MM.1S (cell line): Measurements from ENCODE around the gene JAGN1.
"Not testable (repeated sequence)": the region's sequence is repeated elsewhere in the genome, so short reads cannot be mapped to it uniquely, and the experiment has no call there.

Experiments used
- DNase-seq: peaks from one replicate; pipeline ENCODE4 v3.0.0-alpha.2; 2015
- H2AFZ ChIP-seq: fragments of 300-600 bp; sonication (generic); 2 replicates; pipeline ENCODE4 v1.6.0; 2016; ENCODE audit warnings: antibody characterized with exemption, low read length
- H3F3A ChIP-seq: fragments of 300-600 bp; sonication (generic); 2 replicates; pipeline ENCODE4 v1.6.1; 2016; ENCODE audit warnings: mild to moderate bottlenecking, antibody characterized with exemption, low read length, moderate library complexity, mixed read lengths; ENCODE audit not compliant: insufficient read depth
- H3K27ac ChIP-seq: fragments of 300-600 bp; sonication (generic); 2 replicates; pipeline ENCODE4 v1.5.1; 2016; ENCODE audit warnings: mild to moderate bottlenecking, low read length
- H3K27me3 ChIP-seq: fragments of 300-600 bp; sonication (generic); replicated peaks from 2 replicates; pipeline ENCODE4 v1.6.0; 2016; ENCODE audit warnings: low read length; ENCODE audit not compliant: insufficient read depth
- H3K36me3 ChIP-seq: fragments of 300-600 bp; sonication (generic); replicated peaks from 2 replicates; pipeline ENCODE4 v1.6.1; 2016; ENCODE audit warnings: mild to moderate bottlenecking, low read length, mixed read lengths; ENCODE audit not compliant: insufficient read depth
- H3K4me1 ChIP-seq: fragments of 300-600 bp; sonication (generic); 2 replicates; pipeline ENCODE4 v1.6.1; 2016; ENCODE audit warnings: low read length, mixed read lengths
- H3K4me2 ChIP-seq: fragments of 300-600 bp; sonication (generic); 2 replicates; pipeline ENCODE4 v1.6.0; 2016; ENCODE audit warnings: low read depth, low read length
- H3K4me3 ChIP-seq: fragments of 300-600 bp; sonication (generic); 2 replicates; pipeline ENCODE4 v1.5.1; 2016; ENCODE audit warnings: low read length, mixed read lengths
- H3K79me2 ChIP-seq: fragments of 300-600 bp; sonication (generic); 2 replicates; pipeline ENCODE4 v1.6.1; 2016; ENCODE audit warnings: mixed run types, low read length, mixed read lengths
- H3K9ac ChIP-seq: fragments of 300-600 bp; sonication (generic); 2 replicates; pipeline ENCODE4 v1.6.1; 2016; ENCODE audit warnings: low read length, mixed read lengths
- H3K9me2 ChIP-seq: fragments of 300-600 bp; sonication (generic); replicated peaks from 2 replicates; pipeline ENCODE4 v1.6.1; 2016; ENCODE audit warnings: mild to moderate bottlenecking, low read length, mixed read lengths; ENCODE audit not compliant: insufficient read depth
- H3K9me3 ChIP-seq: fragments of 300-600 bp; sonication (generic); replicated peaks from 2 replicates; pipeline ENCODE4 v1.6.1; 2016; ENCODE audit warnings: mild to moderate bottlenecking, low read length, mixed read lengths; ENCODE audit not compliant: insufficient read depth
- H4K20me1 ChIP-seq: fragments of 300-600 bp; sonication (generic); 2 replicates; pipeline ENCODE4 v1.6.1; 2016; ENCODE audit warnings: mild to moderate bottlenecking, low read length, moderate library complexity, mixed read lengths; ENCODE audit not compliant: insufficient read depth
- CTCF ChIP-seq: fragments of 300-600 bp; sonication (generic); IDR thresholded peaks from 2 replicates; pipeline ENCODE4 v1.5.1; 2016; ENCODE audit warnings: antibody characterized with exemption, low read length, mixed read lengths
- EZH2 ChIP-seq: fragments of 300-600 bp; sonication (generic); optimal IDR thresholded peaks from 2 replicates; pipeline ENCODE3; 2017; ENCODE audit warnings: low read depth, mild to moderate bottlenecking, antibody characterized with exemption, low read length, mixed read lengths
- EZH2phosphoT487 ChIP-seq: fragments of 300-600 bp; sonication (generic); IDR thresholded peaks from 2 replicates; pipeline ENCODE4 v1.6.1; 2018; ENCODE audit warnings: antibody characterized with exemption, low read length

JAGN1 gene

GRCh38 chr3:9935966-9936510, 45.6 kb downstream of the JAGN1 start:
- Histone ChIP-seq H3K79me2 (peaks cover 7% of the 10 kb centered on the region; the same call in 1 of the 2 replicates), H3K4me3 (no peak overlapping the region), H3K36me3 (no peaks in the 10 kb centered on the region), H3K27me3 (no peaks in the 10 kb centered on the region), H3K9ac (no peak overlapping the region), H3K4me1 (peaks cover 5% of the 10 kb centered on the region; the same call in 1 of the 2 replicates), H3K4me2 (no peak overlapping the region), H3K9me2 (no peaks in the 10 kb centered on the region), H3K9me3 (no peaks in the 10 kb centered on the region), H2AFZ (no peak overlapping the region), H3K27ac (no peak overlapping the region), H3F3A (peaks cover 5% of the 10 kb centered on the region; the same call in 1 of the 2 replicates), H4K20me1 (no peaks in the 10 kb centered on the region)
- TF ChIP-seq EZH2 (no peak), CTCF (no peak), EZH2phosphoT487 (no peak)
- DNase-seq: no peak

- Histone ChIP-seq H3F3A (peaks cover 5% of the 10 kb centered on the region; the same call in 1 of the 2 replicates), H2AFZ (no peak overlapping the region), H3K27ac (no peak overlapping the region), H3K79me2 (peaks cover 7% of the 10 kb centered on the region; the same call in 1 of the 2 replicates), H3K4me3 (no peak overlapping the region), H3K9me2 (no peaks in the 10 kb centered on the region), H3K36me3 (no peaks in the 10 kb centered on the region), H3K27me3 (no peaks in the 10 kb centered on the region), H3K9ac (no peak overlapping the region), H3K9me3 (no peaks in the 10 kb centered on the region), H3K4me2 (no peak overlapping the region), H3K4me1 (peaks cover 5% of the 10 kb centered on the region; the same call in 1 of the 2 replicates), H4K20me1 (no peaks in the 10 kb centered on the region)
- DNase-seq: no peak
- TF ChIP-seq EZH2: no peak
- TF ChIP-seq EZH2phosphoT487: no peak
- no peak for TF ChIP-seq CTCF
Observed at GRCh38 chr3:9937486-9938238, 47.3 kb downstream of the JAGN1 start.

GRCh38 chr3:9938966-9939365, 48.6 kb downstream of the JAGN1 start:
- DNase-seq: no peak
- Histone ChIP-seq H3F3A (no peaks in the 10 kb centered on the region), H3K4me2 (no peak overlapping the region), H3K36me3 (no peaks in the 10 kb centered on the region), H2AFZ (no peak overlapping the region), H3K9me2 (no peaks in the 10 kb centered on the region), H3K79me2 (peaks cover 7% of the 10 kb centered on the region; the same call in 1 of the 2 replicates), H3K27me3 (no peaks in the 10 kb centered on the region), H3K9ac (no peak overlapping the region), H3K4me1 (peaks cover 5% of the 10 kb centered on the region; the same call in 1 of the 2 replicates), H3K9me3 (no peaks in the 10 kb centered on the region), H3K27ac (no peak overlapping the region), H3K4me3 (no peak overlapping the region), H4K20me1 (no peaks in the 10 kb centered on the region)
- TF ChIP-seq EZH2phosphoT487 (no peak), CTCF (no peak), EZH2 (no peak)

GRCh38 chr3:9939906-9940305, 49.5 kb downstream of the JAGN1 start:
- not testable (repeated sequence) for H3K9ac ChIP-seq, H3K36me3 ChIP-seq, H3K27ac ChIP-seq, H3K4me2 ChIP-seq, H3K9me2 ChIP-seq, H3K9me3 ChIP-seq, H3K79me2 ChIP-seq, H3K4me1 ChIP-seq, H3K27me3 ChIP-seq, H3F3A ChIP-seq, H3K4me3 ChIP-seq, DNase-seq, H2AFZ ChIP-seq, H4K20me1 ChIP-seq
